Spleen (tissue), 11 donors: Measurements from ENCODE around the gene ARHGEF1. TPM values are rescaled to one million over a fixed set of nuclear protein-coding genes. Genes with fewer than 3 reads are reported as not detected.
"Not testable (repeated sequence)": the region's sequence is repeated elsewhere in the genome, so short reads cannot be mapped to it uniquely, and the experiment has no call there.

Experiments
- DNase-seq: peaks from one replicate; pipeline ENCODE4 v3.0.0-alpha.2; 2020
- H3K27ac ChIP-seq, 8 donors: fragments of 200-600 bp; sonication (generic) in 7 of 8; 1 replicate in 4 of 8; 2 replicates in 4 of 8; pipeline versions ENCODE4 v1.5.0 to v1.8.0; 2016 to 2021; ENCODE audit warnings: inconsistent platforms in 4 of 8, mild to moderate bottlenecking in 4 of 8, moderate library complexity in 1 of 8
- H3K27me3 ChIP-seq, 7 donors: fragments of 200-600 bp; sonication (generic) in 6 of 7; replicated peaks in 1 of 7; 1 replicate in 4 of 7; 2 replicates in 3 of 7; pipeline versions ENCODE4 v1.5.0 to v1.8.0; 2016 to 2021; ENCODE audit warnings: inconsistent platforms in 3 of 7, mild to moderate bottlenecking in 1 of 7
- H3K36me3 ChIP-seq, 6 donors: fragments of 200-600 bp; sonication (generic) in 5 of 6; 1 replicate in 4 of 6; 2 replicates in 2 of 6; pipeline versions ENCODE4 v1.5.0 to v1.8.0; 2016 to 2021; ENCODE audit warnings: inconsistent platforms in 2 of 6
- H3K4me1 ChIP-seq, 6 donors: fragments of 200-600 bp; sonication (generic) in 5 of 6; 1 replicate in 3 of 6; 2 replicates in 3 of 6; pipeline versions ENCODE4 v1.5.0 to v1.8.0; 2016 to 2021; ENCODE audit warnings: inconsistent platforms in 3 of 6
- H3K4me3 ChIP-seq, 8 donors: fragments of 200-600 bp; sonication (generic) in 7 of 8; 1 replicate in 4 of 8; 2 replicates in 4 of 8; pipeline versions ENCODE4 v1.5.0 to v1.8.0; 2016 to 2021; ENCODE audit warnings: inconsistent platforms in 4 of 8, mild to moderate bottlenecking in 4 of 8, moderate library complexity in 2 of 8
- H3K9me3 ChIP-seq, 8 donors: fragments of 200-600 bp; sonication (generic) in 7 of 8; 1 replicate in 4 of 8; 2 replicates in 4 of 8; pipeline versions ENCODE4 v1.5.0 to v1.8.0; 2016 to 2021; ENCODE audit warnings: inconsistent platforms in 4 of 8
- POLR2A ChIP-seq, 3 donors: fragments of 450-650 bp; IDR thresholded peaks; one replicate each; pipeline ENCODE4 v1.5.1; 2017; ENCODE audit warnings: antibody characterized with exemption in 3 of 3, mild to moderate bottlenecking in 1 of 3
- POLR2AphosphoS5 ChIP-seq, 3 donors: sonication (generic); formaldehyde crosslinking; IDR thresholded peaks; one replicate each; pipeline ENCODE4 v1.5.1; 2017; ENCODE audit warnings: antibody characterized with exemption in 3 of 3
- WGBS, 5 donors: extraction: QIAGEN DNeasy Blood & Tissue Kit in 3 of 5; methylation state at CpG; one replicate each; pipeline versions ENCODE4 v1.1.5 to v1.1.7; 2013 to 2018; 5-methylcytosine and 5-hydroxymethylcytosine counted together
- intact Hi-C: fragments of 100-400 bp; cut with DNase I; formaldehyde crosslinking; loops from one replicate; pipeline ENCODE4 v1.15.0; 2023; ENCODE audit warnings: low total_unique reads
- polyA plus RNA-seq, 3 donors: library from polyadenylated mRNA; stranded (reverse); fragments of 200-250 nt; gene quantifications; one replicate each; pipeline ENCODE4 v1.2.1, GENCODE V29; 2013
- total RNA-seq, 7 donors: library from RNA; depleted of rRNA in 3 of 7; stranded (reverse); fragments of >200 nt in 3 of 7; fragmentation: NEBNext Ultra II Directional in 4 of 7; extraction: Animal tissue kit (Norgen Biotek cat#: 25700) in 4 of 7; gene quantifications; one replicate each; pipeline versions ENCODE4 v1.1.0 to v1.2.1, GENCODE V29; 2016 to 2021
- TF ChIP-seq, protein P1 (sequence below), 11 experiments: fragments of 200-600 bp in 7 of 11; fragments of 450-650 bp in 4 of 11; sonication (generic) in 4 of 11; IDR thresholded peaks in 8 of 11; conservative IDR thresholded peaks in 3 of 11; 1 replicate in 7 of 11; 2 replicates in 4 of 11; pipeline versions ENCODE4 v1.4.0 to v1.8.0; 2016 to 2021; ENCODE audit warnings: antibody characterized with exemption in 11 of 11, inconsistent platforms in 4 of 11, mild to moderate bottlenecking in 1 of 11
- donor health status: healthy with polysubstance abuse.
- donor health status: DM: no; HTN: no; CAD: no; lungs with moderate emphysema.
- donor health status: DM: no; HTN: no; CAD: no.
- donor health status: Bipolar disorder and iron deficiency.
- donor health status: healthy.
- donor health status: DM: no; HTN: no; CAD: no.
- donor health status: DM: yes; HTN: yes; CAD: no.

ARHGEF1 gene
- total and polyA plus RNA-seq, 10 donors, result 238 to 543 (median 383) TPM

DNA sequence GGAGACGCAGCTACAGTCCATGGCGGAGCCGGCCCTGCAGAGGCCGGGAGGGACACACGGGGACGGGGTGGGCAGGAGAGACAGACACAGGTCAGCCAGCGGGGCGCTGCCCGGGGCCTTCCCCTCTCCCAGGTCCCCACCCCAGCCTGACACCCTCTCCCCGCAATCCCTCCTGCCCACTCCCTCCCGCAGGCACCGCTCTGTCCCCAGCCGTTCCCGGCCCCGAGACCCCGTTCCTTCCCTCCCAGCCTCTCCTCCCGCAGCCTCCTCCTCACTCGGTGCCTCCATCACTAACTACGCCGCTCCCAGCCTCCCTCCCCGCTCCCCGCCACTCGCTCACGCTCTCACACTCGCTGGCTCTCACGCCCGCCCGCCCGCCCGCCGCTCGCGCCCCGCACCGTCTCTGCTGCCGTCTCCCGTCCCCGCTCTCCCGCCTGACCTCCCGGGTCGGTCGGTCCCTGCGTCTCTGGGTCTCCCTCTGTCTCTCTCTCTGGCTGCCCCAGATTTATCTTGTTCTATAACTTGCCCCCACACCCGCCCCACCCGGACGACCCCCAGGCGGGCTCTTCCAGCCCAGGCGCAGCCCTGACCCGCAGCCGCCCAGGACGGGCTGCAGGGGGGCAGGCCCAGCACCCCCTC lies 30.0 kb downstream of the ARHGEF1 start:
- TF ChIP-seq, protein P1, sequence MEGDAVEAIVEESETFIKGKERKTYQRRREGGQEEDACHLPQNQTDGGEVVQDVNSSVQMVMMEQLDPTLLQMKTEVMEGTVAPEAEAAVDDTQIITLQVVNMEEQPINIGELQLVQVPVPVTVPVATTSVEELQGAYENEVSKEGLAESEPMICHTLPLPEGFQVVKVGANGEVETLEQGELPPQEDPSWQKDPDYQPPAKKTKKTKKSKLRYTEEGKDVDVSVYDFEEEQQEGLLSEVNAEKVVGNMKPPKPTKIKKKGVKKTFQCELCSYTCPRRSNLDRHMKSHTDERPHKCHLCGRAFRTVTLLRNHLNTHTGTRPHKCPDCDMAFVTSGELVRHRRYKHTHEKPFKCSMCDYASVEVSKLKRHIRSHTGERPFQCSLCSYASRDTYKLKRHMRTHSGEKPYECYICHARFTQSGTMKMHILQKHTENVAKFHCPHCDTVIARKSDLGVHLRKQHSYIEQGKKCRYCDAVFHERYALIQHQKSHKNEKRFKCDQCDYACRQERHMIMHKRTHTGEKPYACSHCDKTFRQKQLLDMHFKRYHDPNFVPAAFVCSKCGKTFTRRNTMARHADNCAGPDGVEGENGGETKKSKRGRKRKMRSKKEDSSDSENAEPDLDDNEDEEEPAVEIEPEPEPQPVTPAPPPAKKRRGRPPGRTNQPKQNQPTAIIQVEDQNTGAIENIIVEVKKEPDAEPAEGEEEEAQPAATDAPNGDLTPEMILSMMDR (IDR thresholded peaks at IDR 0.05 in 8 of 11, conservative IDR thresholded peaks at IDR 0.05 in 3 of 11), result no peak
- TF ChIP-seq POLR2AphosphoS5 (IDR thresholded peaks at IDR 0.05) (peak in 1 of 3 donors; percentile 6), POLR2A (IDR thresholded peaks at IDR 0.05) (no peak)
- Histone ChIP-seq H3K9me3 (no peaks in the 10 kb centered on the region), H3K4me3 (no peak overlapping the region), H3K4me1 (peaks cover 0 to 63% (median 30%) of the 10 kb centered on the region in 6 donors), H3K27me3 (peaks cover 3 to 69% (median 55%) of the 10 kb centered on the region in 7 donors), H3K36me3 (peaks cover 0 to 6% (median 3%) of the 10 kb centered on the region in 6 donors), H3K27ac (no peak overlapping the region)
- WGBS, 5 donors, result 2 to 4% (median 3%) methylated on average over 39 to 51 of the region's 51 CpGs
- no peak for DNase-seq
- intact Hi-C loops, result no loop called here

DNA sequence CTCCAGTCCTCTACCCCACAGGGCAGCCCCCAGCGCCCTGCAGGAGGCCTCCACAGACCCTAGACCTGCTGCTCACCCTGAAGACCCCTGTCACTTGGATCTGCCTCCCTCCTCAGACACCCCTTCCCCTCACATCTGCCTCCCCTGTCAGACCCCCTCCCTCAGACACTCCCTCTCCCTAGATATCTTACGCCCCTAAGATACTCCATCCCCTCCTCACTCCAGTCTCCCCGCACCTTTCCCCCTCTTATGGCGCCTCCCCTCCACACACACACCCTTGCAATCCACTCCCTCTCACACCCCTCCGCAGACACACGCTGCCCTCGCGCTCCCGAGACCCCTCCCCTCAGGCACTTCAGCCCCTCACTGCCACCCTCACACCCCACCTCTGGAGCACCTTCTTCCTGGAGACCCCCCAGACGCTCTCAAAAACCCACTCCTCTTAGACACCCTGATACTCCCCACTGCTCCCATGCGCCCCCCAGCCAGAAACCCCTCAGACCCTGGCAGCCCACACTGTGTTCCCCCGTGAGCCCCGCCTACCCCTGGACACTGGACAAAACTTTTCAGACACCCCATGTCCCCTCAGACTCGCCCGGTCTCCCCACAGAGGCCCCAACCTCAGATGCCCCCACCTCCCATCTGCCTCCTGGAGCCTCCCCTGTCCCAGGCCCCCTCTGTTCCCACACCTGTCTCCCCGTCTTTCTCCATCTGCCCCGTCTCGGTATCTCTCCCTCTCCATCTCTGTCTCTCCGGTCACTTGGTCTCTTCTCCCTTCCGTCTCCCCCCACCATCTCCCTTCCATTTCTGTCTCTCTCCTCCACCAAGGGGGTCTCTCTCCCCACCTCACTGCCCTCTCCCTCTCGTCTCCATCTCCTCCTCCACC lies 30.8 kb downstream of the ARHGEF1 start:
- intact Hi-C loops, result no loop called here
- Histone ChIP-seq H3K27ac (no peak overlapping the region), H3K4me3 (no peak overlapping the region), H3K36me3 (no peaks in the 10 kb centered on the region), H3K9me3 (no peaks in the 10 kb centered on the region), H3K27me3 (peaks cover 3 to 74% (median 56%) of the 10 kb centered on the region in 7 donors), H3K4me1 (peaks cover 0 to 63% (median 30%) of the 10 kb centered on the region in 6 donors)
- no peak for DNase-seq
- WGBS, 5 donors, result 11 to 15% (median 12%) methylated on average over 21 of the region's 21 CpGs
- TF ChIP-seq POLR2AphosphoS5 (IDR thresholded peaks at IDR 0.05), result no peak
- TF ChIP-seq POLR2A (IDR thresholded peaks at IDR 0.05), result no peak
- TF ChIP-seq, protein P1 (IDR thresholded peaks at IDR 0.05 in 8 of 11, conservative IDR thresholded peaks at IDR 0.05 in 3 of 11), result no peak

DNA sequence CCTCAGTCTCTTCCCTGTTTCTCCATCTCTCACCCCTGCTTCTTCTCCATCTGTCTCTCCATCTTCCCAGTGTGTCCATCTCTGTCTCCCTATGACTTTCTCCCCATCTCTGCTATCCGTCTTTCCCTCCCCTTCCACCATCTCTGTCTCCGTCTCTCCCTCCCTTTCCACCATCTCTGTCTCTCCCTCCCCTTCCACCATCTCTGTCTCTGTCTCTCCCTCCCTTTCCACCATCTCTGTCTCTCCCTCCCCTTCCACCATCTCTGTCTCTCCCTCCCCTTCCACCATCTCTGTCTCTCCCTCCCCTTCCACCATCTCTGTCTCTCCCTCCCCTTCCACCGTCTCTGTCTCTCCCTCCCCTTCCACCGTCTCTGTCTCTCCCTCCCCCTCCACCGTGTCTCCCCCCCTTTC lies 31.4 kb downstream of the ARHGEF1 start:
- intact Hi-C loops, H3K36me3 ChIP-seq, H3K27ac ChIP-seq, DNase-seq, H3K9me3 ChIP-seq, H3K4me3 ChIP-seq: not testable (repeated sequence)
- peaks cover 3 to 74% (median 56%) of the 10 kb centered on the region in 7 donors for H3K27me3 ChIP-seq
- H3K4me1 ChIP-seq, result peaks cover 0 to 63% (median 30%) of the 10 kb centered on the region in 6 donors
- WGBS, 5 donors, result 2 to 19% (median 9%) methylated on average over 2 to 5 of the region's 5 CpGs

DNA sequence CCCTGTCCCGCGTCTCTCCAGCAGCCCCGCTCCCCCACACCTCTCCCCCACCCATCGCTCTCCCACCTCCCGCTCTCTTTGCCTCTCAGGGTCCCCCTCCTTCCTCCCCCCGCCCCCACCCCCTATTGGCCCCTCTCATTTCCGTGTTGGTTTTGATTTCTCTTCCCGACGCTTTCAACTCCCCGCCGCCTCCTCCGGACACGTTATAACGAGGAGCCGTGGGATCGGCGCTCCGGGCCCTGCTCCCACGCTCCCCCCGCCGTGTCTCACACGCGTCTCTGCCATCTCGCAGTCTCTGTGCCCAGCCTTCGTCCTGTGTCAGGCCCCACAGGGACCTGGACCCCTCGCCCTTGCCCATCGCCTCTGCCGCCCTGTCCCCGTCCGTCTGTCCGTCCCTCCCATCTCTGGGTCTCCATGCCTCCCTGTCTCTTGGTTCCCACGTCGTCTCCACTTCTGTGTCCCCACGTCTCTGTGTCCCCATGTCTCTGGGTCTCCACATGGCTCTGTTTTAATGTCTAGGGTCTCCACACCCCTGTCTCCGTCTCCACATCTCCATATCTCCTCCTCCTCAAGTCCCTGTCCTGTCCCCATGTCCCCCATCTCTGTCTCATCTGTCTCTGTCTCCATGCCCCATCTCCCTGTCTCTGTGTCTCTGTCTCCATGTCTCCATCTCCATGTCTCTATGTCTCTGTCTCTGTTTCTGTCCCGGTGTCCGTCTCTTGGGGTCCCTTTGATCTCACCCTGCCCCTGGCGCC lies 32.2 kb downstream of the ARHGEF1 start:
- no peaks in the 10 kb centered on the region for H3K9me3 ChIP-seq
- no peak overlapping the region for H3K27ac ChIP-seq
- intact Hi-C loops, result no loop called here
- TF ChIP-seq, protein P1 (IDR thresholded peaks at IDR 0.05 in 8 of 11, conservative IDR thresholded peaks at IDR 0.05 in 3 of 11), result no peak
- TF ChIP-seq POLR2A (IDR thresholded peaks at IDR 0.05) (no peak), POLR2AphosphoS5 (IDR thresholded peaks at IDR 0.05) (peak in 1 of 3 donors; percentile 49)
- H3K4me1 ChIP-seq, result peaks cover 0 to 62% (median 30%) of the 10 kb centered on the region in 6 donors
- peak overlapping the region in 1 of 8 donors; percentile 51 for H3K4me3 ChIP-seq
- peaks cover 3 to 77% (median 56%) of the 10 kb centered on the region in 7 donors for H3K27me3 ChIP-seq
- no peaks in the 10 kb centered on the region for H3K36me3 ChIP-seq
- no peak for DNase-seq
- 5 to 8% (median 6%) methylated on average over 37 to 38 of the region's 38 CpGs for WGBS, 5 donors
